Measurements from ENCODE around the gene A2M.
"Not testable (repeated sequence)": the region's sequence is repeated elsewhere in the genome, so short reads cannot be mapped to it uniquely, and the experiment has no call there.

A2M gene

GRCh38 chr12:9115731-9116559 is at the start of gene A2M:
Gene A2M, minus strand, starts transcription at chr12:9115919. Its CDS starts 70 bp downstream, at chr12:9115849.
- DNase-seq (ENCODE audit: extremely low read depth in 1 of 2, low read depth in 1 of 2) = no peak

GRCh38 chr12:9163392-9163791 is 47.7 kb upstream of the A2M start:
- no peak for DNase-seq (ENCODE audit: extremely low read depth in 1 of 2, low read depth in 1 of 2)

- DNase-seq (ENCODE audit: extremely low read depth in 1 of 2, low read depth in 1 of 2) = no peak
These were observed 40.4 kb upstream of the A2M start for GRCh38 chr12:9156119-9156518.

GRCh38 chr12:9149372-9149771 is 33.7 kb upstream of the A2M start:
- DNase-seq (ENCODE audit: extremely low read depth in 1 of 2, low read depth in 1 of 2) = no peak

GRCh38 chr12:9148926-9149325 is 33.2 kb upstream of the A2M start:
- no peak for DNase-seq (ENCODE audit: extremely low read depth in 1 of 2, low read depth in 1 of 2)

- DNase-seq (ENCODE audit: extremely low read depth in 1 of 2, low read depth in 1 of 2) = no peak
These were observed 31.7 kb upstream of the A2M start for GRCh38 chr12:9147461-9147860.

GRCh38 chr12:9144730-9145106 is 29.0 kb upstream of the A2M start:
- DNase-seq (ENCODE audit: extremely low read depth in 1 of 2, low read depth in 1 of 2) = no peak

- DNase-seq (ENCODE audit: extremely low read depth in 1 of 2, low read depth in 1 of 2) = no peak
These were observed 28.4 kb upstream of the A2M start for GRCh38 chr12:9143929-9144729.

GRCh38 chr12:9143137-9143536 is 27.4 kb upstream of the A2M start:
- no peak for DNase-seq (ENCODE audit: extremely low read depth in 1 of 2, low read depth in 1 of 2)

- not testable (repeated sequence) for DNase-seq (ENCODE audit: extremely low read depth in 1 of 2, low read depth in 1 of 2)
These were observed 24.0 kb upstream of the A2M start for GRCh38 chr12:9139588-9140290.

GRCh38 chr12:9135903-9136310 is 20.2 kb upstream of the A2M start:
- DNase-seq (ENCODE audit: extremely low read depth in 1 of 2, low read depth in 1 of 2) = no peak

GRCh38 chr12:9134981-9135628 is 19.4 kb upstream of the A2M start:
- DNase-seq (ENCODE audit: extremely low read depth in 1 of 2, low read depth in 1 of 2) = no peak

GRCh38 chr12:9133216-9133916 is 17.6 kb upstream of the A2M start:
- no peak for DNase-seq (ENCODE audit: extremely low read depth in 1 of 2, low read depth in 1 of 2)

GRCh38 chr12:9132008-9132535 is 16.4 kb upstream of the A2M start:
- DNase-seq (ENCODE audit: extremely low read depth in 1 of 2, low read depth in 1 of 2) = no peak

- no peak for DNase-seq (ENCODE audit: extremely low read depth in 1 of 2, low read depth in 1 of 2)
These were observed 14.5 kb upstream of the A2M start for GRCh38 chr12:9130244-9130643.

GRCh38 chr12:9127936-9128663 is 12.4 kb upstream of the A2M start:
- DNase-seq (ENCODE audit: extremely low read depth in 1 of 2, low read depth in 1 of 2) = no peak

- DNase-seq (ENCODE audit: extremely low read depth in 1 of 2, low read depth in 1 of 2) = no peak
These were observed 11.8 kb upstream of the A2M start for GRCh38 chr12:9127484-9127883.

GRCh38 chr12:9124383-9125031 is 8.8 kb upstream of the A2M start:
- no peak for DNase-seq (ENCODE audit: extremely low read depth in 1 of 2, low read depth in 1 of 2)

- no peak for DNase-seq (ENCODE audit: extremely low read depth in 1 of 2, low read depth in 1 of 2)
These were observed 8.2 kb upstream of the A2M start for GRCh38 chr12:9123781-9124382.
